HG03521 (cell line): ENCODE data around the gene NAV1.
"Not testable (repeated sequence)": the region's sequence is repeated elsewhere in the genome, so short reads cannot be mapped to it uniquely, and the experiment has no call there.

ENCODE experiments used
- ATAC-seq: cut with Tn5 transposase; IDR thresholded peaks from one replicate; pipeline ENCODE4 v1.9.1; 2021; ENCODE audit warnings: mild to moderate bottlenecking, moderate library complexity; ENCODE audit not compliant: unreplicated experiment

The NAV1 gene

GRCh38 chr1:201543871-201544642 lies 5.1 kb downstream of the NAV1 start:
- no peak for ATAC-seq

DNA sequence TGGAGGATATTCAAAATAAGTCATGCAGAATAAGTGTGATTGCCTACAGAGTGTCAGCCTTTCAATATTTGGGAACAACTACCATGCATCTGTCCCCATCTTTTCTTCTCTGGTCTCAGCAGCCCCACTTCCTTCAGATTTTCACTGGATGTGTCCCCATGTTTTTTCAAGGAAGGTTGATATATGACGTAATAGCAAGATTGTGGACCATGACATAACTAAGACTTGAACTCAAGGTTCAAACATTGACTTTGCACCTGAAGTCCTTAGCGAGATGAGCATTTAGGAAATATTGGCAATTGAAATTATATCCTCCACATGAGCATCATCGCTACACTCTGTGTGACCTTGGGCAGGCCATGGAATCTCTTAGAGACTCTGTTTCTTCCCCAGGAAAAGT lies 5.8 kb downstream of the NAV1 start:
- no peak for ATAC-seq

- ATAC-seq, result no peak
Observed at GRCh38 chr1:201545851-201546492, 7.0 kb downstream of the NAV1 start.

DNA sequence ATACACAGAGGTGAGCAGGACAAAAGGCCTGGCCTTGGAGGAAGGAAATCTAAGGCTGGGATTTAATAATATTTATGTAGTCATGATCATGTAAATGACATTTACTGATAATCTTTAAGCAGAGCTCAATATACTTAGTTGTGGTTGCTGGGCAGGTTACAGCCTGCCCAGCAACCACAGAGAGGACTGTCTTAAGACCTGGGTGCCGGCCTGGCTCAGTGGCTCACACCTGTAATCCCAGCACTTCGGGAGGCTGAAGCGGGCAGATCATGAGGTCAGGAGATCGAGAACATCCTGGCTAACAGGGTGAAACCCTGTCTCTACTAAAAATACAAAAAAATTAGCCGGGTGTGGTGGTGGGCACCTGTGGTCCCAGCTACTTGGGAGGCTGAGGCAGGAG lies 10.6 kb downstream of the NAV1 start:
- ATAC-seq, result not testable (repeated sequence)

DNA sequence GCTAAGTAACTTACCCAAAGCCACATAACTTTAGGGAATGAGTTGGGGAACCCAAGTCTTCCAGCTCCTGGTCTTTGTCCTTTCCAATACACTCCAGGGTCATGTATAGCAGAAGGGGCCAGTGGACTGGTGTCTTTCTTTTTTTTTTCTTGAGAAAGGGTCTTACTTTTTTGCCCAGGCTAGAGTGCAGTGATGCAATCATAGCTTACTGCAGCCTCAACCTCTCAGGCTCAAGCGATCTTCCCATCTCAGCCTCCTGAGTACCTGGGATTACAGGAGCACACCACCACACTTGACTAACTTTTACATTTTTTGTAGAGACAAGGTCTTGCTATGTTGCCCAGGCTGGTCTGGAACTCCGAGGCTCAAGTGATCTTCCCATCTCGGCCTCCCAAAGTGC lies 12.2 kb downstream of the NAV1 start:
- no peak for ATAC-seq

DNA sequence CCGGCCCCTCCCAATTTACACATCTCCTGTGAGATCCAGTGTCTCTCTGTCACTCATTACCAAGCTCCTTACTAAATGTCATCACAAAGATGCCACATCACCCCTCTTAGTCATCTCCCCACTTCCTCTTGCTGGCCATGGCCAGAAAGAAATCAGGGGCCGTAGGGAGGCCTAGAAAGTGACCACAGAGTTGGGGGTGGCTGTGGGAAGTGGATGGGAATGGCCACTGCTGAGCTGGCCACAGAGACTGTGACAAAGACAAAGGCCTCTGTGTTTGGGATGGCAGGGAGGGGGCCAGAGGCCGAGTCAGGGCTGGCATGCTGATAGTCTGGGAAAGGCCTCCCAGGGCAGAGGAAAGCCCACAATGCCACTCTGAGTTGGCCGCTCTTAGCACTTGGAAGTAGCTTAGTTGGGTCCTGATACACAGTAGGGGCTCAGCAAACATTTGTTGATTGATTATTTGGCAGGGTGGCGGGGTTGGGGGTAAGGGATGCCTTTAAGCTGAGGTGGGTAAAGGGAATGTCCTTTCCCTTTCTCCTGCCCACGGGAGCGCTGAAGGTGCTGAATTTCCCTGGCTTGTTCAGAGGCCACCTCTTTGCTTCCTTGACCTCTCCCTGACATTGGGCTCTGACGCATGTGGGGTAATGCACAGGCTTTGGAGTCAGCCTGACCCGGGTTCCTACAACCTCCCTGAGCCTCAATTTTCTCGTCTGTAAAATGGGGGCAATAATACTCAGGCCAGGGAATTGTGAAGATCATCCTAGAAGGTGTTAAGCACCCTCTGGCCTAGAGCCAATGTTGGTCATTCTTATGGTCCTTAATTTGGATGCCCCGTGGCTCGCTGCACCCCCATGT lies 13.2 kb downstream of the NAV1 start:
- no peak for ATAC-seq

DNA sequence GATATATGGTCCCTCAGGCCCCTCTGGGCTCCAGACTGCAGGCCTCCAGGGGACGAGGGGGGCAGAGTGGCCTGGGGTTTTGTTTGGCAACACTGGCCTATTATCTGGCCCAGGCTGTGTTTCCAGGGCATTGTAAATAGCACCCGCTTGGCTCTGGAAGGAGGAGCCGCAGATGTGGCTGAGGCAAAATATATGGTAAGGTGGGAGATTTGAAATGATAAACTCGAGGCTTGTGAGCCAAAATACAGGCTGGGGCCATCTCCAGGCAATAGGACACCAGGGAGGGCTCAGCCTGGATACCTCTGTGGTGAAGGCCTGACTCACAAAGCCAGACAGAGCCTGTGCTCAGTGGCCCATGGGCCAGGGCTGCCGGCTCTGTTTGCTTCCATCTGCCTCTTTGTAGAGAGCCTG lies 14.0 kb downstream of the NAV1 start:
- no peak for ATAC-seq

- ATAC-seq, result no peak
Observed at GRCh38 chr1:201553496-201554189, 14.7 kb downstream of the NAV1 start.

- no peak for ATAC-seq
Observed at GRCh38 chr1:201554190-201554600, 15.3 kb downstream of the NAV1 start.

DNA sequence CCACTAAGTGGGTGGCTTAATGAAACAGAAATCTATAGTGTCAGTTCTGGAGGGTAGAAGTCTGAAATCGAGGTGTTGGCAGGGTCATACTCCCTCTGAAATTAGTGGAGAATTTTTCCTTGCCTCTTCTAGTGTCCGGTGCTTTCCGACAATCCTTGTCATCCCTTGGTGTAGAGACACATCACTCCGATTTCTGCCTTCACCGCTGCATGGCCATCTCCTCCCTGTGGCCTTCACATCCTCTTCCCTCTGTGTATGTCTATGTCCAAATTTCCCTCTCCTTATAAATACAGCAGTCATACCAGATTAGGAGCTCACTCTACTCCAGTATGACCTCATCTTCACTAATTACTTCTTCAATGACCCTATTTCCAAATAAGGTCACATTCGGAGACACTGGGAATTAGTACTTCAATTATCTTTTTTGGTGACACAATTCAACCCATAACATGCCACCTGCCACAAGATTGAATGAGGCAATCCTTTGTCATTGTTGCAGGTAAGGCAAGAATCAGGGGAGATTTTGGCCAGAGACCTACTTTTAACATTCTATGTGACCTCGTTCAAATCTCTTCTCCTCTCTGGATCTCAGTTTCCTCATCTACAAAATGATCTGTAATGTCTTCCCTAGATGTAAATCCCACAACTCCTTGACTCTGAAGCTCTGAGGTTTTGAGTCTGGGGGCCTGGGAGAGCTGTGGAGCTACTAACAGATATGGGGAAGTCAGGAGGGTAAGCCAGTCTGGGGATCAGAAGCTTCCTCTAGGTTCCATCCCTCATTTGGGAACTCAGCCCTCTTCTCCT lies 16.1 kb downstream of the NAV1 start:
- ATAC-seq, result no peak

DNA sequence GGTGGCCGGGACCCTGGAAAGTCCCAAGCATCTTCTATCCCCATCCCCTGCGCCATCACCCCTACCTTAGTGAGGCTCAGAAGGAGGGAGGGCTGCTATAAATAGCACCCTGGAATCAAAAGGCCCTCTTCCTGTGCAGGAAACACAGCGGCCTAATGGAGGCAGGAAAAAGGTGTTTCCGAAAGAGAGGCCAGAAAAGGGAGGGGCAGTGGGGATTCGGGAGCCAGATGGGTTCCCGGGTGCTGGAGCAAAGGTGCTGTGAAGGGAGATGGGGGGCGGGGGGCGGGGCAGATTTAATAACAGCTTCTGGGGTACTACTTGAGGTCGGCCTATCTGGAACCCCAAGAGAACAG lies 16.6 kb downstream of the NAV1 start:
- ATAC-seq, result no peak

DNA sequence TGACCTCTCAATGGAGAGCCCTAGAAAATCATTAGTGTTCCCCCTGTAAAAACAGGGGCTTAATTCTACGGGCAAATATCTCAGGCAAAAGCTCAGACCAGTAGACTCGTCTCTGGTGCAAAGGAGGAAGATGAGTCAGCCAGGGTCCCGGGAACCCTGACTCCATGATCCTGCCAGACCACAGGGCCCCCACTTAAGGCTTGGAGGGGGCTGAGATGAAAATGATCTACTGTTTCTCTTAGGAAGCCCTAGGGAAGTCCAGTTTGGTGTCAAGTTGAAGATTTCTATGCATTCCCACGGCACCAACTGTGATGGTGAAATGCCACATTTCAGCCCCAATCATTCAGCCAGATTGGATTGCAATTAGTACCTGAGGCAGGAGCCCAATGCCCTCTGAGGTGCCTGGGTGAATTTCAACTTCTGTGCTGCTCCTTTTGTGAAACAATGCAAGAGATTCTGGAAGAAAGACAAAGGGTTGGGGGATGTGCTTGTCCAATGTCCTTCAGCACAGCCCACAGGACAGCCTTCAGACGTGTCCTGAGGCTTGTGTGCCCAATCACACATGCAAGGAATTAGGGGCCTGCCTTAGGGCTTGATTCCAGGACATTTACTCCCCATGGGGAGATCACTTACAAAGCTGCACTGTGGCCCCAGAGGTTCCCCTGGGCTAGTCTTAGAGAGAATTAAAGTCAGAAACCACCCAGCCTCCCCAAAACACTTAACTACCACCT lies 18.1 kb downstream of the NAV1 start:
- no peak for ATAC-seq

DNA sequence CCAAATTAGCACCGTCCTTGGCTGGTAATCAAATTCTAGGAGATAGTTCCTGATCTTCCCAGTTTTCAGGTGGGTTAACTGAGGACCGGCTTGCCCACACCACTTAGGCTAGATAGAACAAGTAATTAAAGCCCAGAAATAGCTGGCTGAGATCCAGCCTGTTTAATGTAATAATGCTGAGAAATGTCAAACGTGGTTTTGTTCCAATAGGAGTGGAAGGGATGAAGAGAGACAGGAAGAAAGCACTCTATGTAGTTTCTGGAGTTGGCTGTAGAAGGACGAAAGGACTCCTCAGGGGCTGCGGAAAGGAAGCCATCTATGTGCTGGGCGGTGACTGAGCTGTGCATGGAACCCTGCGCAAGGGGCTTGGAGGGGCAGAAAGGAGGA lies 18.6 kb downstream of the NAV1 start:
- ATAC-seq, result no peak

DNA sequence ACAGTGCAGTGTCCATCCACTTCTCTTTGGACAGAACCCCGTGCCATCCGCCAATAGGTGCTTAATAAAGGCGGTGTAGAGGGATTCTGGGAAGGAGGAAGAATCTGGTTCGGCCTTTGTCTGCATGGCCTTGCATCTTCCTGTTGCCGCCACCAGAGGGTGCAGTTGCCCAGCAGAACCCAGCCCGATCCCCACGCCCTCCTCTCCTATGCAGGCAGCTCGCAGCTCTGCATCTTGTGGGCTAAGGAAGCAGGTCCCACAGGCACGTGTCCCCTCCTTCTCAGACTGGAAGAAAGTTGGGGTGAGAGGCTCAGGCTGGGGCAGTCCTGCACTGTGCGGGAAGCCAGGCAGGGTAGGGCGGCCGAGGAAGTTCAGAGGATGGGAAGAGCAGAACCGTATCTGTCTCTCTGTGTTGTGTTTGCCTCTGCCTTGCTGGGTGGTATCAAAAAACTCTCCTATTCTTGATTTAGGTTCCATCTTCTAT lies 20.8 kb downstream of the NAV1 start:
- ATAC-seq, result peak; percentile 67

DNA sequence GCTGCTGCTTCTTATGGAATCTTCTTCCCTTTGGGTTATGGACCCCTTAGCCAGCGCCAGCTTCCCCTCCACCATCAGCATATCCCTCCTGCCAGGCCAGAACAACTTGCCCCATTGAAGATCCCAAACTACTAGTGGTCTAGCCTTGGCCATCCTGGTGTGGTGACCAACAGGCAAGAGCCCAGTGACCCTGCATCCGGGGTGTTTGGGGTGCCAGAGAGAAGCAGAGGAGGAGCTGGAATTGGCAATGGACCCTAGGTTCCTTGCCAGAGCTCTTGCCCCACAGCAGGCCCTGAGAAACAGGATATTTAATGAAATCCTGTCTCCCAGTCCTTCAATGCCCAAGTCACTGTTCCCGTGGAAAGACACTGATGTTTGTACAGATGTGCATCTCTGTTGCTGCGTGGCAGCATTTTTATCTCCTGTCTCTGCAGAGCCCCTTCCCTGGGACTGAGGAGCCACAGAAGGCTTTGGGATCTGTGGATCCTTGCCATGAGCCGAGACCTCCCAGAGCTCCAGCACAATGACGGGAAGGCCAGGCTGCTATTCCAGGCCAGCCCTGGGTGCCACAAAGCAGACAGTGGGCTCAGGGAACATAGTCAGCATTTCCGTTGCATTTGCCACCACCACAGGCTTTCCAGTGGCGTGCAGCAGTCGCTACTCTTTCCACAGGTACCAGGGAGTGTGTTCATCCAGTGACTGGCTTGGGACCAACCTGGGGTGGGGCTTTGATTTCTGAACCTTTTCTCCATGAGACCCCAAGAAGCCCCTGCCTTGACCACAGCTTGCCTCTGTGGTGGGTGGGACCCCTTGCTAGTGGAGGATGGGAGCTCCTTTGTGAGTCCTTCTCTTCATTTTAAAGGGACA lies 21.6 kb downstream of the NAV1 start:
- no peak for ATAC-seq

DNA sequence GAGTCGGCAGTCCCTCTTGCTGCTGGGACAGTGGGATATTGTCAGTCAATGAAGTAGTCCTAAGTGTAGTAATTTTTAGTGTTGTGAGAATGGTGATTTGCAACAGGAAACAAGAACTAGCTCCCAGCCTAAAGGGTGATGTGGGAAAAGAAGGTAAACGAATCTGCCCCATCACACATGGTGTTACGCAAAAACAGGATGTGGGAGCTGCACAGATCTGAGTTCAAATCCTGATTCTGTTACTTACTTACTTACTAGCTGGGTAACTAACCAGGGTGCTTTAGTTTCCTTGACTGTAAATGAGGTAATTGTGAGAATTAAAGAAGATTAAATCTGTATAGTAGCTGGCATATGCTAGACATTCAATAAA lies 22.3 kb downstream of the NAV1 start:
- no peak for ATAC-seq

- no peak for ATAC-seq
Observed at GRCh38 chr1:201561601-201562000, 22.7 kb downstream of the NAV1 start.

DNA sequence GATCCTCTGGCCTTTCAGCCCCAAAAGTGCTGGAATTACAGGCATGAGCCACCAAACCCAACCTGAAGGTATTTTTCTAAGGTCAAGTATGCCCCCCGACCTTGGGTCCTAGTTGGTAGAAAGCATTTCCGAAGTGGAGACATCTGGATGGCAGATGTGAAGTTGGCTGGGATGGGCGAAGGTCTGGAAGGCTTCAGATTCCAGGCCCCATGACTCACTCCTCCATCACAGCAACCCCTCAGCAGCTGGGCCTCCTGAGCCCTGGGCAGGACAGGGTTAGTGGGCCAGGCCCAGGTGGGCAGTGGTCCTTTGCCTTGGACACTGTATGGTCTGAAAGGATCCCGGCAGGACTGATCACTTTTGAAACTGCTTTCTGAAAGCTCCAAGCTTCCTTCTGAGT lies 23.3 kb downstream of the NAV1 start:
- no peak for ATAC-seq
